Stimulated activated CD8-positive, alpha-beta memory T cell treated with anti-CD3 and anti-CD28 coated beads, Interleukin-7, amount 100 ng/mL, for 24 hours (primary cell): Measurements from ENCODE around the gene CYP17A1.
"Not testable (repeated sequence)": the region's sequence is repeated elsewhere in the genome, so short reads cannot be mapped to it uniquely, and the experiment has no call there.

Source experiments
- DNase-seq: peaks from one replicate; pipeline ENCODE4 v3.0.0-alpha.2; 2020; ENCODE audit warnings: low read depth

Gene CYP17A1

DNA sequence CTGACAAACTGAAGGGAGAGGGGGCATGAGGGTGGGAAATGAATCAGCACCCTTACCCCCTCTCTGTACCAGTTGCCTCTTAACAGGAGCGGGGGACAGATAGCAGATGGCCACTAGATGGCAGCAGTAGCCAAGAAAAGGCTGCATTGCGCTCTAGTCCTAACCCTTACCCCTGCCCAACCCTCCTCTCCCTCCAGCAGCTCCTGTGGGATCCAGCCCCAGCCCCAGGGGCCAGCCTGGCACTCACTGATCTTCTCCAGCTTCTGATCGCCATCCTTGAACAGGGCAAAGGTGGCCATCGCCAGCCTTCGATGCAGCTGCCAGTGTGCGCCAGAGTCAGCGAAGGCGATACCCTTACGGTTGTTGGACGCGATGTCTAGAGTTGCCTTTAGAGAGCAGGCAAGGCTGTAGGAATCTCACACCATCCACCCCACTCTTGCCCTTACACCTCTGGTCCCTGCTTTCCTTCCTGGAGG is 2.2 kb downstream of the CYP17A1 start:
- DNase-seq = peak; percentile 44

DNA sequence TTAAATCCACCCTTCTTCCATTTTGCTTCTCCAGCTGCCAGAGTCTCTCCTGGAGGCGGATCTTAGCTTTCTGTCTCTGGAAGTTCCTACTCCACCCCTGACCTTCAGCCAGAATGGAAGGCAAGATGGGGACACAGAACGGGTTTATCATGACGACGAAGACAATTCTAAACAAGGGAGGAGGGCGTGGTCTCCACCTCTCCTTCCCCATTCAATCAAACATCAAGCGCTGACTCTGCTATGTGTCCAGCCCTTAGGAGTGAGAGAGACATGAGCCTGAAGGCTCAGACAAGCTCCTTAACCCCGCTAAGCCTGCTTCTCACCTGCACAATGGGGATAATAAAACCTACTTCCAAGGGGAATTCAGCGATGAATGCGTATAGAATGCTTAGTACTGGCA is 3.1 kb downstream of the CYP17A1 start:
- no peak for DNase-seq

GRCh38 chr10:102832987-102833386 is 4.2 kb downstream of the CYP17A1 start:
- DNase-seq = no peak

DNA sequence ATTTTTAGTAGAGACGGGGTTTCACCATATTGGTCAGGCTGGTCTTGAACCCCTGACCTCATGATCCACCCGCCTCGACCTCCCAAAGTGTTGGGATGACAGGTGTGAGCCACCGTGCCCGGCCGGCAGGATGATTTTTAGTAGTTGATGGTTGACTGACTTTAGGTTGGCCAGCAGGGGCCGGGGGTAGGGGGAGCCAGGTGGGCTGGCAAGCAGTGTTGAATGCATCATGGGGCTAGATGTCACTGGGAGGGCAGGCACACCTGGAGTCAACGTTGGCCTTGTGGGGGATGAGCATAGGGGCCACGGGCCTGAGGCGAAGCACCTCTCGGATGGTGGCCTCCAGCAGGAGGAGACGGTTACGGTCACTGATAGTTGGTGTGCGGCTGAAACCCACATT is 5.0 kb downstream of the CYP17A1 start:
- no peak for DNase-seq

GRCh38 chr10:102831322-102832071 is 5.7 kb downstream of the CYP17A1 start:
- no peak for DNase-seq

- DNase-seq = no peak
Observed at GRCh38 chr10:102827597-102827975, 9.6 kb downstream of the CYP17A1 start.

DNA sequence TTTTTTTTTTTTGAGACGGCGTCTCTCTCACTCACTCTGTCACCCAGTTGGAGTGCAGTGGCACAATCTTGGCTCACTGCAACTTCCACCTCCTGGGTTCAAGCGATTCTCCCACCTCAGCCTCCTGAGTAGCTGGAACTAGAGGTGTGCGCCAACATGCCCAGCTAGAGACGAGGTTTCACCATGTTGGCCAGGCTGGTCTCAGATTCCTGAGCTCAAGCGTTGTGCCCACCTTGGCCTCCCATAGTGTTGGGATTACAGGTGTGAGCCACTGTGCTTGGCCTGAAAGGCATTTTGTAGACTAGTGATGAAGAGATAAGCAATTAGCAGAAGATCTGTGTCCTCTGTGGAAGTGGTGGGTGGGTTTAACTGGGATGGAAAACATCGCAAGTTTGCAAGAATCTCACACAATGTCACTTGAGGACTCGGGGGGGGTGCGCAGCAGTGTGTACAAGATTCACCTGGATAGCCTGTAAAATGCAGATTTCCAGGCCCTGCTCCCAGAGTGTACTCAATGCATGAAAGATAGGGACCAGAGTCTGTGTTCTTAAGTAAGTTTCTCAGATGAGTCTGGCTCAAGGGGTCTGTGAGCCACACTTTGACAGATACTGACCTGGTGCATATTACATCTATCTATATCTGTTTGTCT is 10.9 kb downstream of the CYP17A1 start:
- no peak for DNase-seq

GRCh38 chr10:102824664-102825063 is 12.5 kb downstream of the CYP17A1 start:
- no peak for DNase-seq

DNA sequence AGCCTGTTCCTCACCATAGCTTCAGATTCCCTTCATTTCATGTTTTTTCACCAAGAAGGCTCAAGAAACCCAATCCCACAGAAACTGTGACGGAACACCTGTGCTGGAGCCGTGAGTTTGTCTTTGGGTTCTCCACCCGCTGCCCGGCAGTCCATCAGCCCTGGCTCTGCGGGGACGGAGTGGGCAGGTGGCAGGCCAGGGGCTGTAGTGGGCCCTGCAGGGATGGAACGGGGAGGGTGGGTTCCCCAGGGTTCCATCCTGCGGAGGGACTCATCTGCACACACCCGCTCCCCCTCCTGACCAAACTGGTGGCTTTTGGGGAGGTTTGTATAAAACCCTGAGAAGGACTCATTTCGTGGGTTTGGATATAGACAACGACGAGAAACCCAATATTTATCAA is 15.0 kb downstream of the CYP17A1 start:
- no peak for DNase-seq

GRCh38 chr10:102820008-102820407 is 17.2 kb downstream of the CYP17A1 start:
- DNase-seq = not testable (repeated sequence)

DNA sequence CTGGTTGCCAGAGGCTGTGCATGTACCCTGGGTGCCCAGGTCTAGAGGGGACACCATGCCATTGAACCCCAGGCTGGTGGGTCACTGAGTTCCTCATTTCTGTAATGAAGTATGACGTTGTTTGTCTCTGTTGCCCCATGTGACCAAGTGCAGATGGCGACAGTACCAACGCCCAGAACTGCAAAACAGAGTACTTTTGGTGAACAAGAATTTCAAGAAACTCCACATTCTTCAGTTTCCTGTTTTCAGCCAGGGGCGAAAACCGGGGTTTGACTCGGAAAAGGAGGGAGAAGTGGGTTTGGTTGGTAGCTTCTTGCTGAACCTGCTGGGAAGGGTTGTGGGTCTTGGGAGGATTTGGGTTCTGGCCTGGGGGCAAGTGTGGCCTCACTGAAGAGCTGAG is 18.2 kb downstream of the CYP17A1 start:
- DNase-seq = no peak

DNA sequence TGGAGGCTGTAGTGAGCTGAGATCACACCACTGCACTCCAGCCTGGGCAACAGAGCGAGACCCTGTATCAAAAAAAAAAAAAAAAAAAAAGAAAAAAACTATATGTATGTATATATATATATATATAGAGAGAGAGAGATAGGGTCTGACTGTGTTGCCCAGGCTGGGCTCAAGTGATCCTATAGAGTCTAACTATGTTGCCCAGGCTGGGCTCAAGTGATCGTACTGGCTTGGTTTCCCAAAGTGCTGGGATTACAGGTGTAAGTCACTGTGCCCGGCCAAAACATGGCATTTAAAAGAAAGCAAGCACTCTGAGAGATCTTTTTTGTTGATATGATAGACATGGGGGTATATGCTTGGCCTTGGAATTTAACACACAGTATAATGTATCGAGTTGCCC is 20.0 kb downstream of the CYP17A1 start:
- DNase-seq = no peak

GRCh38 chr10:102815790-102816549 is 21.2 kb downstream of the CYP17A1 start:
- DNase-seq = no peak

DNA sequence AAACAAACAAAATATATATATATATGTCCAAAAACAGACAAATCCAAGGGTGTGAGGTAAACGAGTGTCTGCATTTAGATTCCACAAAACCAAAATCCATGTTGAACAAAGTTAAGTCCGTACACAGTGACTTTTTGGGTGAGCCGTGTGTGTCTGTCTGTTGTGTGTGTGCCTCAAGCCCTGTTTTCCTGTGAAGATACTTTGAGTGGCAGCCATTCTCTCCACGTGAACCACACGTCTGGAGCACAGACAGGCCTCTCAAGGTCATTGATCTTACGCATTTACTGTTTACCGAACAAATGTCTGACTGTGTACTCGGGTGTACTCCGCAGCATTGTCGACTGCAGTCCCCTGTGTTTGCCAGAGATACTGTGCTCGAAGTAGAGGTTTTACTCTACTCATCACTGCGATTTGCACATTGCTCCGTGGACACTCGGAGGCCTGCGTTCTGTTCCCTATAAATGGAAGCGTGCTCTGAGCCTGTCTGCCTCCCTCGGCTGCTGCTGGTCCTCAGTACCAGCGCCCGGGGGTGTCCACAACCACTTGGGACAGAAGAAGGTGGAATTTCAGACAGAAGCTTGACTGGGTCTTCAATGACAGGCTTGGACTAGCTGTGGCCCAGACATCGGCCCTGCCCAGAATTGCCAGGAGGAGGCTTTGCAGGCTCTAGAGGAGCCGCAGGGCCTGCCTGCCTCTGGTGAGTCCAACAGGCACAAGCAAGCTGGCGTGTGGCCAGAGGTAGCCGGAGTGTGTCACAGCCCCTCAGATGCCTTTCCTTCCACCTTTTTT is 22.1 kb downstream of the CYP17A1 start:
- DNase-seq = no peak

- DNase-seq = no peak
Observed at GRCh38 chr10:102814453-102814871, 22.8 kb downstream of the CYP17A1 start.

- no peak for DNase-seq
Observed at GRCh38 chr10:102813734-102814452, 23.3 kb downstream of the CYP17A1 start.

DNA sequence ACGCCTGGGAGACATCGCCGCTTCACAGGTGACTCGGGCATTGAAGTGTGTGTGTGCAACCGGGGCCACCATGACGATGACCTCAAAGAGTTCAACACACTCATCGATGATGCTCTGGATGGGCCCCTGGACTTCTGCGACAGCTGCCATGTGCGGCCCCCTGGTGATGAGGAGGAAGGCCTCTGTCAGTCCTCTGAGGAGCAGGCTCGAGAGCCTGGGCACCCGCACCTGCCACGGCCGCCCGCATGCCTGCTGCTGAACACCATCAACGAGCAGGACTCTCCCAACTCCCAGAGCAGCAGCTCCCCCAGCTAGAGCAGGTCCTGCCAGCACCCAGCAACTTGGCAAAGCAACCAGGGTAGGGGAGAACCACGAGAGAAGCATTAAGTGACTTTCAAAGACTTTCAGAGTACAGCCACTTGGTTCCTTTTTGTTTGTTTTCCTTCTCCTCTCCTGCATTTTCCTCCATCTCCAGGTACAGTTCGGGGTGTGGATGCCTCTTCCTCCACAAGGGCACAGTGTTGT is 24.1 kb downstream of the CYP17A1 start:
- DNase-seq = no peak

GRCh38 chr10:102812231-102812876 is 24.9 kb downstream of the CYP17A1 start:
- no peak for DNase-seq

- no peak for DNase-seq
Observed at GRCh38 chr10:102811346-102811745, 25.9 kb downstream of the CYP17A1 start.

DNA sequence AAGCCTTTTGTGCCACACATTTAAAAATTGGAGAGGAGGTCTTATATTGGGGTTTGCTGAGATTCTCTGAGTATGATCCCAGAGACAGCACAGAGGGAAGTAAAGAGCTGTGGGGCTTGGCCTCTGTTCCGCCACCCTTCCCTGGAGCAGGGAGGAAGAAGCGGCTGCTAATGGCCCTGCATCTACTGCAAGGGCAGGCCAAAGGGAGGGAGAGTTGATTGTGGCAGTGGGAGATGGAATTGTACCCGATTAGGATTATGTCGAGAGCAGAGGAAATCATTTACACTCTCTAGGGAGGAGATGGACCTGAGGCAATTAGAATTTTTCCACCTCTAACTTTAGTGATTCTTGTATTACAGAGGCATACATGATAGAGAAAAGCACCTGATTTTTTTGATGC is 28.8 kb downstream of the CYP17A1 start:
- no peak for DNase-seq
